ENCODE results near the gene DBF4B.
"Not testable (repeated sequence)": the region's sequence is repeated elsewhere in the genome, so short reads cannot be mapped to it uniquely, and the experiment has no call there.

DBF4B gene

DNA sequence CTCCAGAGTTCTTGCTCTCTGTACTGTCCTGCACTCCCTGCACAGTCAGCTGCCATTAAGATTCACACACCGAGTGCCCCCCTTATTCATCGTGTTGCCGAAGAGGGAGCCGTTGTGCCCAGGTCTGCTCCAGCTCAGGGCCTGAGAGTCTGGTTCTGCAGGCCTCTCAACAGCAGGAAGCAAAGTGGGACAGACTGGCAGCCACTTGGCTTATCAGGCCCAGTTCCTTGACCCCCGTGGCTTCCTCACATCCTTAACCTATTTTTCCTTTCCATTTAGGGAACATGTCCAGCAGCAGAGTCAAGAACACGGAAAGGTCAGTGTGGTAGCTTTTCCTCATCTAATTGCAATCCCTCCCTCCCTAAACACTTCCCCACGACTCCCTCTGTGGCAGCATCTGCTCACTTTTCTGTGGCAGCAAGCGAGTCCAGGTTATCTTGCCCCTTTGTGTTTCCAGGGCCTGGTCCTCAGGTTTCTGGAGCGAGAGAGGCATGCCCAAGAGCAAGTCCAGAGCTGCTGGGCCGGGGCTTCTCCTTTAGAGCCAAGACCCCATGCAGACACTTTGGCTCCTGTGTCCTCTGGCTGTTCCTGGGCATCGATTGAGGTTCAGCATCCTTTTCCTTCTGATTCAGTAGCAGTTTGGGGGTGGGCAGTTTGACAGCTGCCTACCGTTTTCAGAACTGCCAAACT is 28.2 kb downstream of the DBF4B start:
- no peak for FAIRE-seq

DNA sequence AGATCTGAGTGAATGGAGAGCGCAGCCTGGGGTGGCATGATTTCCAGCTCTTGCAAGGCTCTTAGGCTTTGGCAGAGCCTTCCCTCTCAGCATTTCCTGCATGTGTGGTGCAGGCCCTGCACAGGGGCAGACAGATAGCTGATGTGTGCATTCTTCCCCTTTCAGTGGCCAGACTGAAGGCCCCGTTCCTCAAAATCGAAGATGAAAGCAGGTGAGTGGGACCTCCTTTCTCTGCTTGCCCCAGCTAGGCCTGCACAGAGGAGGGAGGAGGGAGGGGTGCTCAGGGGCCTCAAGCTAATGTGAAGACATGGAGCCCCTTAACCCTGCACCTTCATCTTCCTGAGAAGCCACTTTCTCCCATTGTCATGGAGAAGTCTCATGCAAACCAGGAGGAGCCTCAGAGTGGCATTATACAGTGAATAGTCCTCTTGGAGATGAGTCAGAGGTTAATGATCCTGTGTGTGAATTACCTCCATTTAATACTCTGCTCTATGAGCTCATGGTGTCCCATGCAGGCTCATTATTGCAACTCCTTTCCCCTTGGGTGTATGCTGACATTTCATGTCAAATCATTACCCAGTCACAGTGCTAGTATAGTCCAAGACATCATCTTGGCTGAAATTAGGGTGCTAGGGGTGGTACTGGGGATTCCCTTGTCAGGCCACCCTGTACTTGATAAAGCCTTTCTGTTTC is 29.9 kb downstream of the DBF4B start:
- no peak for FAIRE-seq

DNA sequence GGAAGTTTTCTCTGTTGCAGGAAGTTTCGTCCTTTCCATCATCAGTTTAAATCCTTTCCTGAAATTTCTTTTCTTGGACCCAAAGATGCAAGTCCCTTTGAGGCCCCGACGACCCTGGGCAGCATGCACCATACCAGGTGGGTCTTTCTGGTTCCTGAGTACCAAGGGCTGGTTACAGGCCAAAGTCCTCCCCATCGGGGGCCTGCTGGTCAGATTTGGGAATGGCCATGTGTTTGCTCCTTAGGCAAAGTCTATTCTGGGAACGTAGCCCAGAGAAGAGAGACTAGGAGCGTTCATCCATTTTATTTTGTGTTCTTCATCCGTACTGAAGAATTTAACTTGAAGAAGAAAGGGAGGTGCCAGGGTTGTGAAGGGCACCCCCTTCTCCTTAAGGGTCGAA is 32.9 kb downstream of the DBF4B start:
- no peak for FAIRE-seq

DNA sequence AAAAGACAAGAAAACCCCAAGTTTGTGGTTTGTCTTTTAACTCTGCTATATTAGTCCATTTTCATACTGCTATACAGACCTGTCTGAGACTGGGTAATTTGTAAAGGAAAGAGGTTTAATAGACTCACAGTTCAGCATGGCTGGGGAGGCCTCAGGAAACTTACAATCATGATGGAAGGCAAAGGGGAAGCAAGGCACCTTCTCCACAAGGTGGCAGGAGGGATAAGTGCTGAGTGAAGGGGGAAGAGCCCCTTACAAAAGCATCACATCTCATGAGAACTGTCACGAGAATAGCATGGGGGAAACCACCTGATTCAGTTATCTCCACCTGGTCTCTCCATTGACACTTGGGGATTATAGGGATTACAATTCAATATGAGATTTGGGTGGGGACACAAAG is 36.8 kb downstream of the DBF4B start:
- no peak for FAIRE-seq

DNA sequence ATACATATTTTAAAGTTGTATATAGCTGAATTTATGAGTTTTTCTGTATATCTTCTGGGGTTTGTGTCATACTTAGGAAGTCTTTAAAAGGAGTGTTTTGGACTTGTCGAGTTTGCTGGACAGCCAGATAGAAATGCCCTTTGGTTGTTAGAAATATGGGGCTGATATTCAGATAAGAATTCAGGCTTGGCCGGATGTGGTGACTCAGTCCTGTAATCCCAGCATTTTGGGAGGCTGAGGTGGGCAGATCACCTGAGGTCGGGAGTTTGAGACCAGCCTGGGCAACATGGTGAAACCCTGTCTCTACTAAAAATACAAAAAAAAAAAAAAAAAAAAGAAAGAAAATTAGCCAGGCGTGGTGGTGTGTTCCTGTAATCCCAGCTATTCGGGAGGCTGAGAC is 37.3 kb downstream of the DBF4B start:
- not testable (repeated sequence) for FAIRE-seq

DNA sequence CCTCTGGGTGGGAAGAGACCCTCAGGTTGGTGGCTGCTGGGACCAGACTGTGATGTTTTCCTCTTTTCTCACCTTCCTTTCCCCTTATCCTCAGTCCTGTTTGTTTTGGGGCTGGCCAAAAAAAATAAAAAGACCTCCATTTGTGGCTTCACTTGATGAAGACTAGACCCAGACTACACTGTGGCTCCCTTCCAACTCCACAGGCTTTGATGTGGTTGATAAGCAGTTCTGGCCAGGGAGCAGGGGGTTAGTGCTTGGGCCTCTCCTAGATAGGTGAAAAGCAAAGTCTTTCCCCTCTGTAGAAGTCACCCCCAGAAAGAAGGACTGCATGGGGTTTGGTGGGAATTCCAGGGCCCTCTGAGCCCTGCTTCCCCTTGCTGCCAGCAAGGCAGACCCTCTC is 39.1 kb downstream of the DBF4B start:
- FAIRE-seq = no peak

DNA sequence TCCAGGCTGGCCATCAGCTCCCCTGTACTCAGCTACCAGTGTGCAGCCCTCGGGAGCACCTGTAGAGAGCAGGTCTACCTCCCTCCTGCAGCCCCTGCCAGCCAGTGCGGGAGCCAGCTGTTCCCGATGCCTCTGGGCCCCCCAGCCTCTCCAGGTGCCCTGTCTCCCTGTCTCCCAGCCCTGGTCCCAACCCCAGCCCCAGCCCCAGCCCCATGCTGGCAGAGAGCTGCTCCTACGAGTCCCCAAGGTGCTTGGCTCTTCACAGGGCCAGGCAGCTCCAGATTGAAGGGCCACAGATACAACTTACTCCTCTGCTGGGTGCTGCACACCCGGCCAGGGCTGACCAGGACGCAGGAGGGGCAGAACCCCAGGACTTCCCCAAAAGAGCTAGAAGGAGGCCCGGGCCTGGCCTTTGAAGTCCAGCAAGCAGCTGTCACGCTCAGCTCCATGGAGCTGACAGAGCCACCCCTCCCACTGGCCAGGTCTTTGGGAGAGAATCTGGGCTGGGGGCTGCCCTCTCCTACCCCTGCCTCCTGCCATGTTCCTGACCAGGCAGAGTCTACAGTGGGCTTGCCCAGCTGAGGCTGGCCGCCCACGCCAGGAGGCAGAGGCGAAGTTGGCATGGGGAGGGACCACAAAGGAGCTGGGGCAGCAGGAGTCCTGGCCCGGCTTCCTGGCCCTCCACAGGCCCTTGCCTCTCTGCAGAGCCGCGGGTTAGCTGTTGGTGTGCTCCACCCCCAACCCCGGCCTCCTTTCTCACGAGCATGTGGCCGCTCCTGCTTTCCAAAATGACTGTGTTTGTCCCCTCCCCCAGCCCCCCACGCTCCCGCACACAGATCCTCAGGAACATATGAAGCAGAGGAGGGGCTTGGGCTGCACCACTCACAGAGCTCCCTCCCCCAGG is 40.9 kb downstream of the DBF4B start:
- no peak for FAIRE-seq

DNA sequence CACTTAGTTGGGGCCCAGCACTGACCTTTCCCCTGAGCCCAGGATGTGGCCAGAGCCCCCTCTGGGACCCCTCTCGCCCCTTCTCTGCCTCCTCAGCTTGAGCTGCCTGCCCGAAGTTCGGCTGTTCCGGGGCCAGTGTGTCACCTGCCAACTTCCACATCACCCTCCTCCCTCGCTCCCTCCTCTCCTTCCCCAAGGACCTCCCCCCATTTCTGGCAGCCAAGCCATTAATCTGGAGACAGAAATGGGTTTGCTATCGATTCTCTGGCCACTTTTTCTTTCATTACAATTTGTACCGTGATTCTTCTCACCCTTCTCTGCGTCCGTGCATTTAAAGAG is 41.5 kb downstream of the DBF4B start:
- FAIRE-seq = no peak

DNA sequence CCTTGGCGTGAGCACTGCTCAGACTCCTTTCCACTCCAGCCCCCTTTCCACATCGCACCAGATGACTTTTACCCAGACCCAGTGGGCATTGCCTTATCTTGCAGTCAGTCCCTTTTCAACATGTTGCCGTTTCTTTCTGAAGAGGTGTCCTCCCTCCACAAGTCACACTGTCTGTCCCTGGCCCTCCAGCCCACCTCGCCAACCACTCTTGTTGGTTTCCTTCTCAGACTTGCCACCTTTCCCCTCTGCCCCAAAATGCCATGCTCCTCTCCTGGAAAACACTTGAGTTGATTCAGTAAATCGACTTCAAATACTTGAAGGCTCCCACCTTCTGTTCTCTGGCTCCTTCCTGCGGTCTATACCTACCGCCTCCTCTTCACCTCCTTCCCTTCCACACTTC is 42.9 kb downstream of the DBF4B start:
- no peak for FAIRE-seq

DNA sequence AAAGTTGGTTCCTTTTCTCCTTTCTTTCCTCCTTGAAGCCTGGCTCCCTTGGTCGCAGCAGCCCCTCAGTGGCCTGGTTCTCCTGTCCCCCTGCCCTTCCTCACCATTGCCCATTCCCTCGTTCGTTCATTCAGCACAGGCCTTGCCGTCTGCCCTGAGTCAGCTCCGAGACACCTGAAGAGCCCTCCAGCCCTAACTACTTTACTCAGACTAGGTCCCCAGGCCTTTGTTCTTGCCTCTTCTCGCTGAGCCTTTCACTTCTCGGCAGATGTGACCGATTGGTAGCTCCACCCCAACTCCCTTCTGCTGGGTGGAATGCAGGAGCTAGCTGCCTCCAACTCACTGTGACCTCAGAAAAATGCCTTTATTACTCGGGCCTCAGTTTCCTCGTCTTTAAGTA is 43.3 kb downstream of the DBF4B start:
- no peak for FAIRE-seq

DNA sequence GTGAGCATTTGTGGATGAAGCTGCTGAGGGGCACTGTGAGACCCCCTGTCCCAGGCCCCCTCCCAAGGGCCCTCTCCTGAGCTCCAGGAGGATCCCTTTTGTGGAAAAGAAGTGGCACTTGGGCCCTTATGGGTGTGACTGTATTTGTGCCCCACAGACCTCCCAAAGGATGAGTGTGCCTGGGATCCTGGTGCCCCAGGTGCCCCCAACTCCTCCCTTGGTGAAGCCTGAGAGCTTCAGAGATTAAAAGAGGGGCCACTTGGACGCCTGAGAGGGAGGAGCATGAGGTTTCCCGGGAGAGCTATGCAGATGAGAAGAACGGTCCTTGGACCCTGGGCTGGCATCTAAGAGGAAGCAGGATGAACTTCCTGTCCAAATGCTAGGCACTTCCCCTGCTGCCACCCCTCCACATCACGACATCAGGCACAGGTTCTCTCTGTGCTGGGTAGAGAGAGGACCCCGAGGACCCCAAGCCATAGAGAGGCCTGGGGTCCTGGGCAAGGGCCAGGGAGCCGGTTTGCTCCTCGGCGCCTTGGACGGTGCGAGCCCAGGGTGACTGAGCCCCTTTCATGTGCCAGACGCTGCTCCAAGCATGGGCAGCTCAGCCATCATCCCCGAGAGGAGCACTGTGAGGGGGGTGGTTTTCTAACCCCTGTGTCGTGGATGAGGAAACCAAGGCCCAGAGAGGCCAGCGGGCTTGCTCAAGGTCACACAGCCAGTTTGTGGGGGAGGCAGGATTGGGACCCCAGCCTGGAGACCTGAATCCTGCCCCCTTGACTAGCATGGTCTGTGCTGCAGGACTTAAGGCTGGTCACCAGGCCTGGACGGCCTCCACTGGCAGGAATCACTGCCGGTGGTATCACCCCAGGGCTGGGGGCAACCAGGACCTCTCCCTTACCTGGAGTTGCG is 44.7 kb downstream of the DBF4B start:
- no peak for FAIRE-seq

DNA sequence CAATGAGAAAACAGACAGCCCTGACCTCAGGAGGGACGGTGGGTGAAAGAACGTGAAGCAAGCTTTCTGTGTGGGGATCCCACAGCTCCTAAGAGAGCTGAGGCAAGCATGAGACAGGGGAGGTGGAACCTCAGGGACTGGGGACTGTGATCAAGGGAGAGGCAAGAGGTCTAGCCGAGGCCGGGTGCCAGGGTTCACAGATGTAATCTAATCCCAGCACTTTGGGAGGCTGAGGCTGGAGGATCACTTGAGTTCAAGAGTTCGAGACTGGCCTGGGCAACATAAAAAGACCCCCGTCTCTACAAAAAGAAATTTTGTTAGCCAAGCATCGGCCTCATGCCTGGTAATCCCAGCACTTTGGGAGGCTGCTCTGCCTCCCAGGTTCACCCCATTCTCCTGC is 45.8 kb downstream of the DBF4B start:
- no peak for FAIRE-seq

DNA sequence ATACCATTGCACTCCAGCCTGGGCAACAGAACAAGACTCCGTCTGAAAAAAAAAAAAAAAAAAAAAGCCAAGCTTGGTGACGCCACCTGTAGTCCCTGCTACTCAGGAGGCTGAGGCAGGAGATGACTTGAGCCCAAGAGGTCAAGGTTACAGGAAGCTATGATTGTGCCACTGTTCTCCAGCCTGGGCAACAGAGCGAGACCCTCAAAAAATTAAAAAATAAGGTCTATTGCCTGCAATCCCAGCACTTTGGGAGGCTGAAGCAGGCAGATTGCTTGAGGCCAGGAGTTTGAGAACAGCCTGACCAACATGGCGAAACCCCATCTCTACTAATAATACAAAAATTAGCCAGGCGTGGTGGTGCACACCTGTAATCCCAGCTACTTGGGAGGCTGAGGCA is 46.7 kb downstream of the DBF4B start:
- FAIRE-seq = not testable (repeated sequence)

DNA sequence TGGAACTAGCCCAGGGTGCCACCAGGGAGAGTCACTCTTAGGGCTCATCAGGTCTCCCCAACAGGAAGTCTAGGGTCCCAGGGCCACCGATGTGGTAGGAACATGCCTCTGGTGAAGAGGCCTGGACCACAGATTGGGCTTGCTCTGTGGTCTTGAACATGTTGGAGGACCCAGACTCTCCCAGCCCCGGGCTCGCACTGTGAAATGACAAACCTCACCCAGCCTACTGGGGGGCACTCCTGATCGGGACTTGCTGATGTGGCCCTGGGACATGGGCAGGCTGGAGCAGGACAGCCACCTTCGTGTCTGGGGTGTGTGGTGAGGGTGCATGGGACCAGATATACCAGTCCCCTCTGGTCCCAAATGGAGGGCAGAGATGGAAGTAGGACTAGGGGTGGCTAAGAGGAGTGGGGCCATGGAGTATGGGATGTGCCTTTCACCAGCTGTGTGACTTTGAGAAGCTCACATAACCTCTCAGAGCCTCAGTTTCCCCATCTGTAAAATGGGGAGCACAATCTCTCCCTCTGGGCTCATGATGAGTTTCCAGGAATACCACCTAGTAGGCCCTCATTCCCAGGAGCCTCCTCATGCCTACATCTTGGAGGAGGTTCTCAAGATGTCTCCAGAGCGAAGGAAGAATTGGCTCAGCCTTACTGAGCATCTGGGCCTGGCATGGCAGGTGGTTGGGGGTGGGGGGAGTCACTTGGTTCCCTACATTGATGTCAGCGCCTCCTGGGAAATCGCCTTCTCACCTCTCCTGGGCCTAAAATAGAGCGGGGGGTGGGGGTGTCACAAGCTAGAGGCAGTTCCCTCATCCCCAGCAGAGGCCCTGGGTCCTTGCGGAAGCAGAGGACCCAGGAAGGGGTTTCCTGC is 48.8 kb downstream of the DBF4B start:
- FAIRE-seq = no peak

DNA sequence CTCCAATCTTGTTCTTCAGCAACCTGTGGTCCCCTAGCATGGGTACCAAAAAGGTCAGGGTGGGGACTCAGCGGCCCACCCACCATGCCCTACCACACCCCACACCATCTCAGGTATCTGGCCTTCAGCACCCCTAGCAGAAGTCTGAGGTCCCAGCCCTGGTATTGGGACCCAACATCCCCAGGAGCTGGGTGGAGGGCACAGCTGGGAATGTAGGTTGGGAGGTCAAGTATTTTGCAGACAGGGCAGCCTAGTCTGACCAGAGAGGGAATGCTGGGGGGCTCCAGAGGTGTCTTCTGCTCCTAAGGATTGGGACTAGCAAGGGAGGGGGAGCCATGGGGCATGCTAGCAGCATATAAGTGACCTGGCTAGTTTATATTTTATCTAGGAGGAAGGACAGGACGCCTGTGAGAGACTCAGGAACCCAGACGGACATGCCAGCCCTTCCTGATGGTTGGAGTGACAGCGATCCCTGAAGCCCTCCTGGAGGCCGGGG is 49.5 kb downstream of the DBF4B start:
- FAIRE-seq = no peak

DNA sequence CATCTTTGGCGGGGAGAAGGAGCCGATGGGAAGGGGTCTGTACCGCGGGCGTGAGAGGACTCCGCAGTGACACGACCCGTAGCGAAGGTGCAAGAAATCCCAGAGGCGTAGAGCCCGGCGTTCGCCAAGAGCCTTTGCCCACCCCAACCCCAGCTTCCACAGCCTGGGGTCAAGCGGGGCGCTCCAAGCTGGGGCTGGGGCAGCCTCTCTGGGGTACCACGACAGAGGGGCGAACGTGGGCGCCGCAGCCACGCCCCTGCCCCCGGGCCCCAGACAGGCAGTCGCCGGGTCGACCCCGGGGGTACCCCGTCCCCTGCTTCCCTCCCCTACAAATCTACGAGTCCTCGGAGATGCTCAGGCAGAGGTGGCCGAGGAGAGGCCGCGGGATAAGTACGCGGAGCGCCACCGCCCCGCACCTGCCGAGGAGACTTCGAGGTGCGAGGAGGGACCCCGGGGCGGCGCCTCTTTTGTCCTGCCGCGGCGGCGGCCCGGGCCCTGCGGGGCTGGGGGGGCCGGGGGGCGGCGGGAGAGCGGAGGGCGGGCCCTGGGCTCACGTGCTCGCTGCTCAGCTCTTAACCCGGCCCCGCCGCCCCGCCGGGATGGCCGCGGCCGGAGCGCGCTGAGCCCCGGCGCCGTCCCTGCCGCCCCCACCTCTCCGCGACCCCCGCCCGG is 50.1 kb downstream of the DBF4B start, which contains the start of gene ADAM11:
Gene ADAM11 (plus strand): TSS at position 575 of the 672 bp plus-strand sequence. CDS start 212 bp downstream, outside the sequence.
- no peak for FAIRE-seq

DNA sequence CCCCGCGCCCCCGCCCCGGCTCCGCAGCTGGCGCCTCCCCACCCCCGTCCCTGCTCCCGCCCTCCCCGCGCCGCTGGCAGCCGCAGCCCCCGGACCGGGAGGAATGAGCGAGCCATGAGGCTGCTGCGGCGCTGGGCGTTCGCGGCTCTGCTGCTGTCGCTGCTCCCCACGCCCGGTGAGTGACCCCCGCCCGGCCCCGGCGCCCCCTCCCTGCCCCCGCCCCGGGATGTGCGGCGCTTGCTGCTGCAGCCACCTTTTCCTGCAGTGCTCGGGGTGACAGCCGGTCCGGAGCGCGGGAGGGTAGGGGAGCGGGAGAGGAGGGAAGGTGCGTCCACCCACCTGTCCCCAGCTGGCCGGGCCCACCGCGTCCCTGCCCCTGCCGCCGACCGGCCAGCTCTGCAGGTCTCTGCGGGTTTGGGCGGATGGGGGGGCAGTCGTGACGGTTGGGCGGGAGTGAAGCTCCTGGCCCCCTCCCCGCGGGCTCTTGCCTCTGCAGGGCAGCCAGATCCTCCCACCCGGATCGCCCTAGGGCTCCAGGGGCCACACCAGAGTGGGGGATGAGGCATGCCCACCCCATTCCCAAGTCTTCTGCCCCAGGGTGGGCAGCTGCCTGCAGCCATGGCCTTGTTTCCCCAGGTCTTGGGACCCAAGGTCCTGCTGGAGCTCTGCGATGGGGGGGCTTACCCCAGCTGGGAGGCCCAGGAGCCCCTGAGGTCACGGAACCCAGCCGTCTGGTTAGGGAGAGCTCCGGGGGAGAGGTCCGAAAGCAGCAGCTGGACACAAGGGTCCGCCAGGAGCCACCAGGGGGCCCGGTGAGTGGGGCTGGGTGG is 50.8 kb downstream of the DBF4B start:
- FAIRE-seq = no peak

DNA sequence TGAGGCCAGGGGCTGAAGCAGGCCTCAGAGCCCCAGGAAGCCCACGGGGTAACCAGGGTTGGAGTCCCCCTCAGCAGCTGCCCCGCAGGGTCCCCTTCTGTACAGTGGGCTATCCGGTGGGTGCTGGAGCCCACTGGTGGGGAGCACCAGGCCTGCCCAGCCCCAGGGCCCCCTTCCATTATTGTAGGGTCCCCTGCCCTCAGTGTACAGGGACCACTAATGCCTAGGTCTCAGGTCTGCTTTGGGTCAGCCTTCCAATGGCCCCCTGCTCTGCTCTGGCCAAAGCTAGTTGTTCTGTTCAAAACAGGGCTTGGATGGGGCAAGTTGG is 51.4 kb downstream of the DBF4B start:
- no peak for FAIRE-seq

DNA sequence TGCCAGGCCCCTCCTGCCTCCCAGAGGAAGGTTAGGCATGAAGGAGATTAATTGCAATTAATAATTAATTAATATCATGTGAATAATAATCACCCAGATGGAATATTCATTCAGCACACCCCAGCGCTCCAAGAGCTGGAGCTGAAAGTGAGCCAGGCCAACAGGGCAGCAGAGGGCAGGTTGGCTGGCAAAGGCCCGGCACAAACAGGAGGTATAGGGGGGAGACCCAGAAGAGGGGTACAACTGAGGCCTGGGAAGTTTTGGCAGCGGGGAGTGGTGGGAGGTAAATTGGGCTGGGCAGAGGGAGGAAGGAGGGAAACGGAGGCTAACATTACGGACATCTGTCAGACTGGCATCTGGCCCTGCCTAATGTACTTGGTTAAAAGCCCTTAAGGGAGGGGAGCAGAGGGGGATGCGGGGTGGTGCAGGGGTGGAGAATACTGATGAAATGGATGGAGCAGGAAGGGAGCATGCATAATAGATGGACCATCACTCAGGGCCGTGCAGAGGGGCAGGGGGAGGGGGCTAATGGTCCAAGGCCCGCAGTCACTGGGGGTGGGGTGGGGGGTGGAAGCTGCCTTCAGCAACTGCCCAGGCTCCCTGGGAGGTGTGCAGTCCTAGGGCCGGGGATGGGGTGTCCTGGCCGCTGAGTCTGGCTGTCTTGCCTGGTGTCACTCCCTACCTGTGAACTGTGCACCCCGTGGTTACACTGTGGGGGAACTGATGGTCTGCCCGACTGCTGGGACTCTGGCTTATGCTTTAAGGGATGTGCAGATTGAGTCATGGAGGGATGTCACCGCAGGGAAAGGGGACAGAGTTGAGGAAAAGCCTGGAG is 52.2 kb downstream of the DBF4B start:
- FAIRE-seq = no peak
